Measurements from ENCODE around the gene SKAP1. TPM values are rescaled to one million over a fixed set of nuclear protein-coding genes. Genes with fewer than 3 reads are reported as not detected.
A peak's percentile ranks its signal among the peaks of the same experiment; 100 is the strongest.

Gene SKAP1
- polyA plus RNA-seq, 3 donors: 0.13 to 1.0 (median 0.52) TPM

DNA sequence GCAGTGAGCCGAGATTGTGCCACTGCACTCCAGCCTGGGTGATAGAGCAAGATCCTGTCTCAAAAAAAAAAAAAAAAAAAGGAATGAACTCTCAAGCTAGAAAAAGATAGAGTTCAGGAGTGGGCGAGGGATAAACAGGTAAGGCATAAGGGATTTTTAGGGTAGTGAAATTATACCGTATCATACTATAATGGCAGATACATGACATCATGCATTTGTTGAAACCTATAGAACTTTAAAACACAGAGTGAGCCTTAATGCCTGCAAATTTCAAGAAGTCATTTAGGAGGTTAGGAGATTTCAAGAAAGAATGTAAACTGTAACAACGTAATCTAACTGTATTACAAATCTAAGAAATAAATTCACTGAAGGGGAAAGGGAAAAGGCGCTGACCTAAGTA lies 20.4 kb downstream of the SKAP1 start:
- Mint-ChIP-seq H3K36me3 (no peaks in the 10 kb centered on the region), H3K9me3 (no peaks in the 10 kb centered on the region), H3K27me3 (ENCODE audit: low read depth in 3 of 3) (peaks cover 26 to 54% (median 28%) of the 10 kb centered on the region in 3 donors), H3K27ac (no peak overlapping the region), H3K4me1 (no peaks in the 10 kb centered on the region), H3K4me3 (peak overlapping the region in 1 of 2 donors; percentile 7)
- Histone ChIP-seq H2AFZ (ENCODE audit: insufficient read depth, low read depth, low read length, poor library complexity, severe bottlenecking) (no peak overlapping the region), H3K27me3 (ENCODE audit: control insufficient read depth in 2 of 2, insufficient read depth in 2 of 2, low read length in 2 of 2) (peaks cover 21 to 42% of the 10 kb centered on the region in 2 donors), H3K4me2 (replicated peaks; ENCODE audit: extremely low read depth, low read length, poor library complexity, severe bottlenecking) (no peak overlapping the region), H3K79me2 (ENCODE audit: insufficient read depth, low read length) (no peaks in the 10 kb centered on the region), H3K4me3 (replicated peaks in 1 of 3; ENCODE audit: low read depth in 2 of 3, low read length in 3 of 3) (no peak overlapping the region), H3K36me3 (replicated peaks in 1 of 2; ENCODE audit: control insufficient read depth in 1 of 2, insufficient read depth in 2 of 2, low read length in 2 of 2) (no peaks in the 10 kb centered on the region), H3K27ac (ENCODE audit: low read depth in 1 of 2, low read length in 2 of 2) (no peak overlapping the region), H3K9ac (ENCODE audit: insufficient read depth, low read length, poor library complexity, severe bottlenecking) (no peak overlapping the region), H3K4me1 (ENCODE audit: control insufficient read depth in 1 of 2, insufficient read depth in 2 of 2, low read length in 2 of 2) (no peaks in the 10 kb centered on the region), H3K9me3 (replicated peaks in 1 of 2; ENCODE audit: control insufficient read depth in 1 of 2, insufficient read depth in 1 of 2, low read length in 2 of 2) (no peaks in the 10 kb centered on the region), H4K20me1 (ENCODE audit: insufficient read depth, low read length) (no peaks in the 10 kb centered on the region)
- no CpG with 5 or more reads among the region's 5 CpGs for WGBS (ENCODE audit: insufficient coverage)
- no peak for DNase-seq
- intact Hi-C loops (cut with micrococcal nuclease): no loop called here
- no peak for TF ChIP-seq CTCF (IDR thresholded peaks at IDR 0.05)

DNA sequence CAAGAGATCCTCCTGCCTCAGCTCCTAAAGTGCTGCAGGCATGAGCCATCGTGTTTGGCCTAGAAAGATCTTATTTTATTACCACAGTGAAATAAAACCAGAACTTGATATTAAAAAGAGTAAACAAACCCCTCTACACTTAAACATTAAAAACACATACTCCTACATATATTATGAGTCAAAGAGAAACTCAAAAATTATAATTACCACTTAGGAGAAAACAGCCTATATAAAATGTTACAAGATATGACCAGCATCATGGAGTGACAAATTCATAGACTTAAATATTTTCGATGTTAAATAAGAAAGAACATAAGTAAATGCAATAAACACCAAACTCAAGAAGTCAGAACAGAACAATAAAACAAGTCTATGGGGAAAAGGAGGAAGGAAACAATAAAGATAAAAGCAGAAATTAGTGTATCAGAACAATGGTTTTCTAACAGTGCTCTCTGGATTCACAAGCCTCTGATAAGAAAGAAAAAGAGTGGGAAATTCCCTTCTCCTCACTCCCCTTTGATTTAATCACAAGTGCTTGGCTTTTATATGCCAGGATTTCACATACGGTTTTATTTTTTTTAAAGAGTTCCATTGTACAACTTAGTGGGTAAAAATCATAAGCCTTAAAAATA lies 23.0 kb downstream of the SKAP1 start:
- Histone ChIP-seq H4K20me1 (ENCODE audit: insufficient read depth, low read length) (no peaks in the 10 kb centered on the region), H3K4me3 (replicated peaks in 1 of 3; ENCODE audit: low read depth in 2 of 3, low read length in 3 of 3) (no peak overlapping the region), H2AFZ (ENCODE audit: insufficient read depth, low read depth, low read length, poor library complexity, severe bottlenecking) (no peak overlapping the region), H3K27ac (ENCODE audit: low read depth in 1 of 2, low read length in 2 of 2) (no peak overlapping the region), H3K9ac (ENCODE audit: insufficient read depth, low read length, poor library complexity, severe bottlenecking) (no peak overlapping the region), H3K79me2 (ENCODE audit: insufficient read depth, low read length) (no peaks in the 10 kb centered on the region), H3K9me3 (replicated peaks in 1 of 2; ENCODE audit: control insufficient read depth in 1 of 2, insufficient read depth in 1 of 2, low read length in 2 of 2) (no peaks in the 10 kb centered on the region), H3K27me3 (ENCODE audit: control insufficient read depth in 2 of 2, insufficient read depth in 2 of 2, low read length in 2 of 2) (peaks cover 18 to 32% of the 10 kb centered on the region in 2 donors), H3K4me1 (ENCODE audit: control insufficient read depth in 1 of 2, insufficient read depth in 2 of 2, low read length in 2 of 2) (no peaks in the 10 kb centered on the region), H3K36me3 (replicated peaks in 1 of 2; ENCODE audit: control insufficient read depth in 1 of 2, insufficient read depth in 2 of 2, low read length in 2 of 2) (no peaks in the 10 kb centered on the region), H3K4me2 (replicated peaks; ENCODE audit: extremely low read depth, low read length, poor library complexity, severe bottlenecking) (no peak overlapping the region)
- TF ChIP-seq CTCF (IDR thresholded peaks at IDR 0.05): no peak
- Mint-ChIP-seq H3K27ac (no peak overlapping the region), H3K4me3 (no peak overlapping the region), H3K36me3 (no peaks in the 10 kb centered on the region), H3K4me1 (no peaks in the 10 kb centered on the region), H3K9me3 (no peaks in the 10 kb centered on the region), H3K27me3 (ENCODE audit: low read depth in 3 of 3) (peaks cover 29 to 55% (median 29%) of the 10 kb centered on the region in 3 donors)
- intact Hi-C loops (cut with micrococcal nuclease): no loop called here
- WGBS (ENCODE audit: insufficient coverage): no CpG with 5 or more reads among the region's 3 CpGs
- no peak for DNase-seq
